ENCODE data around the gene VNN1. TPM values are rescaled to one million over a fixed set of nuclear protein-coding genes. Genes with fewer than 3 reads are reported as not detected.

VNN1 gene
- polyA plus RNA-seq, 1 donor from 2014 or later: not detected

DNA sequence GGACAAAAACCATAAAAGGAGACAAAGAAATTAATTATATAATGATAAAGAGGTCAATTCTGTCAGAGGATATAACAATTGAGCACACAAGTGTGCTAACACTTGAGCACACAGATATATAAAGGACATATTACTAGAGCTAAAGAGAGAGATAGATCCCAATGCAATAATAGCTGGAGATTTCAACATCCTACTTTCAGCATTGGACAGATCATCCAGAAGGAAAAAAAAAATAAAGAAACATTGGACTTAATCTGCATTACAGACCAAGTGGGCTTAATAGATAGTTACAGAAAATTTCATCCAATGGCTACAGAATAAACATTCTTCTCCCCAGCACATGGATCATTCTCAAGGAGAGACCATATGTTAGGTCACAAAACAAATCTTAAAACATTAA, 9.9 kb downstream of the VNN1 start:
- no peaks in the 10 kb centered on the region for H3K9me3 ChIP-seq (ENCODE audit: low read length)
- no peaks in the 10 kb centered on the region for H3K36me3 ChIP-seq (ENCODE audit: insufficient read depth, low read length)
- no peaks in the 10 kb centered on the region for H4K20me1 ChIP-seq (ENCODE audit: insufficient read depth)
- no peaks in the 10 kb centered on the region for H3K9me2 ChIP-seq (ENCODE audit: insufficient read depth, low read length)
- H3K9ac ChIP-seq (ENCODE audit: low read length): no peak overlapping the region
- no peak overlapping the region for H3K4me3 ChIP-seq (ENCODE audit: low read length)
- no peaks in the 10 kb centered on the region for H3K79me2 ChIP-seq (replicated peaks; ENCODE audit: insufficient read depth, low read length)
- H3K4me2 ChIP-seq (ENCODE audit: low read length): no peak overlapping the region
- no peaks in the 10 kb centered on the region for H3K27me3 ChIP-seq (ENCODE audit: insufficient read depth, low read depth, low read length)
- no peak overlapping the region for H3K27ac ChIP-seq (ENCODE audit: low read length)
- H2AFZ ChIP-seq (ENCODE audit: low read depth, low read length): no peak overlapping the region
- TF ChIP-seq MXI1 (conservative IDR thresholded peaks at IDR 0.05; ENCODE audit: poor library complexity, severe bottlenecking) (no peak), RAD21 (conservative IDR thresholded peaks at IDR 0.05) (no peak), POLR2AphosphoS5 (IDR thresholded peaks at IDR 0.05) (no peak), EP300 (conservative IDR thresholded peaks at IDR 0.05; ENCODE audit: poor library complexity, severe bottlenecking) (no peak), EZH2 (IDR thresholded peaks at IDR 0.05; ENCODE audit: borderline replicate concordance, insufficient read depth, low read length, poor library complexity, severe bottlenecking) (no peak), TAF1 (IDR thresholded peaks at IDR 0.05; ENCODE audit: low read depth) (no peak), SMC3 (conservative IDR thresholded peaks at IDR 0.05; ENCODE audit: poor library complexity) (no peak)
- TF ChIP-seq, protein P1, sequence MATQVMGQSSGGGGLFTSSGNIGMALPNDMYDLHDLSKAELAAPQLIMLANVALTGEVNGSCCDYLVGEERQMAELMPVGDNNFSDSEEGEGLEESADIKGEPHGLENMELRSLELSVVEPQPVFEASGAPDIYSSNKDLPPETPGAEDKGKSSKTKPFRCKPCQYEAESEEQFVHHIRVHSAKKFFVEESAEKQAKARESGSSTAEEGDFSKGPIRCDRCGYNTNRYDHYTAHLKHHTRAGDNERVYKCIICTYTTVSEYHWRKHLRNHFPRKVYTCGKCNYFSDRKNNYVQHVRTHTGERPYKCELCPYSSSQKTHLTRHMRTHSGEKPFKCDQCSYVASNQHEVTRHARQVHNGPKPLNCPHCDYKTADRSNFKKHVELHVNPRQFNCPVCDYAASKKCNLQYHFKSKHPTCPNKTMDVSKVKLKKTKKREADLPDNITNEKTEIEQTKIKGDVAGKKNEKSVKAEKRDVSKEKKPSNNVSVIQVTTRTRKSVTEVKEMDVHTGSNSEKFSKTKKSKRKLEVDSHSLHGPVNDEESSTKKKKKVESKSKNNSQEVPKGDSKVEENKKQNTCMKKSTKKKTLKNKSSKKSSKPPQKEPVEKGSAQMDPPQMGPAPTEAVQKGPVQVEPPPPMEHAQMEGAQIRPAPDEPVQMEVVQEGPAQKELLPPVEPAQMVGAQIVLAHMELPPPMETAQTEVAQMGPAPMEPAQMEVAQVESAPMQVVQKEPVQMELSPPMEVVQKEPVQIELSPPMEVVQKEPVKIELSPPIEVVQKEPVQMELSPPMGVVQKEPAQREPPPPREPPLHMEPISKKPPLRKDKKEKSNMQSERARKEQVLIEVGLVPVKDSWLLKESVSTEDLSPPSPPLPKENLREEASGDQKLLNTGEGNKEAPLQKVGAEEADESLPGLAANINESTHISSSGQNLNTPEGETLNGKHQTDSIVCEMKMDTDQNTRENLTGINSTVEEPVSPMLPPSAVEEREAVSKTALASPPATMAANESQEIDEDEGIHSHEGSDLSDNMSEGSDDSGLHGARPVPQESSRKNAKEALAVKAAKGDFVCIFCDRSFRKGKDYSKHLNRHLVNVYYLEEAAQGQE (IDR thresholded peaks at IDR 0.05; ENCODE audit: borderline replicate concordance): no peak
- TF ChIP-seq, protein P2, sequence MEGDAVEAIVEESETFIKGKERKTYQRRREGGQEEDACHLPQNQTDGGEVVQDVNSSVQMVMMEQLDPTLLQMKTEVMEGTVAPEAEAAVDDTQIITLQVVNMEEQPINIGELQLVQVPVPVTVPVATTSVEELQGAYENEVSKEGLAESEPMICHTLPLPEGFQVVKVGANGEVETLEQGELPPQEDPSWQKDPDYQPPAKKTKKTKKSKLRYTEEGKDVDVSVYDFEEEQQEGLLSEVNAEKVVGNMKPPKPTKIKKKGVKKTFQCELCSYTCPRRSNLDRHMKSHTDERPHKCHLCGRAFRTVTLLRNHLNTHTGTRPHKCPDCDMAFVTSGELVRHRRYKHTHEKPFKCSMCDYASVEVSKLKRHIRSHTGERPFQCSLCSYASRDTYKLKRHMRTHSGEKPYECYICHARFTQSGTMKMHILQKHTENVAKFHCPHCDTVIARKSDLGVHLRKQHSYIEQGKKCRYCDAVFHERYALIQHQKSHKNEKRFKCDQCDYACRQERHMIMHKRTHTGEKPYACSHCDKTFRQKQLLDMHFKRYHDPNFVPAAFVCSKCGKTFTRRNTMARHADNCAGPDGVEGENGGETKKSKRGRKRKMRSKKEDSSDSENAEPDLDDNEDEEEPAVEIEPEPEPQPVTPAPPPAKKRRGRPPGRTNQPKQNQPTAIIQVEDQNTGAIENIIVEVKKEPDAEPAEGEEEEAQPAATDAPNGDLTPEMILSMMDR (IDR thresholded peaks at IDR 0.05; ENCODE audit: poor library complexity, severe bottlenecking): no peak
- H3F3A ChIP-seq (ENCODE audit: insufficient read depth, low read length, poor library complexity, severe bottlenecking): no peaks in the 10 kb centered on the region

GRCh38 chr6:132698608-132699007, 15.2 kb downstream of the VNN1 start:
- TF ChIP-seq, protein P2 (IDR thresholded peaks at IDR 0.05; ENCODE audit: poor library complexity, severe bottlenecking): no peak
- TF ChIP-seq TAF1 (IDR thresholded peaks at IDR 0.05; ENCODE audit: low read depth) (no peak), RAD21 (conservative IDR thresholded peaks at IDR 0.05) (no peak), EP300 (conservative IDR thresholded peaks at IDR 0.05; ENCODE audit: poor library complexity, severe bottlenecking) (no peak), SMC3 (conservative IDR thresholded peaks at IDR 0.05; ENCODE audit: poor library complexity) (no peak), MXI1 (conservative IDR thresholded peaks at IDR 0.05; ENCODE audit: poor library complexity, severe bottlenecking) (no peak), EZH2 (IDR thresholded peaks at IDR 0.05; ENCODE audit: borderline replicate concordance, insufficient read depth, low read length, poor library complexity, severe bottlenecking) (no peak), POLR2AphosphoS5 (IDR thresholded peaks at IDR 0.05) (no peak)
- TF ChIP-seq, protein P1 (IDR thresholded peaks at IDR 0.05; ENCODE audit: borderline replicate concordance): no peak
- Histone ChIP-seq H3K4me2 (ENCODE audit: low read length) (no peak overlapping the region), H3K27me3 (ENCODE audit: insufficient read depth, low read depth, low read length) (no peaks in the 10 kb centered on the region), H3K27ac (ENCODE audit: low read length) (no peak overlapping the region), H3K9me2 (ENCODE audit: insufficient read depth, low read length) (no peaks in the 10 kb centered on the region), H4K20me1 (ENCODE audit: insufficient read depth) (no peaks in the 10 kb centered on the region), H3K9me3 (ENCODE audit: low read length) (no peaks in the 10 kb centered on the region), H3K9ac (ENCODE audit: low read length) (no peak overlapping the region), H3K4me3 (ENCODE audit: low read length) (no peak overlapping the region), H2AFZ (ENCODE audit: low read depth, low read length) (no peak overlapping the region), H3K36me3 (ENCODE audit: insufficient read depth, low read length) (no peaks in the 10 kb centered on the region), H3F3A (ENCODE audit: insufficient read depth, low read length, poor library complexity, severe bottlenecking) (no peaks in the 10 kb centered on the region), H3K79me2 (replicated peaks; ENCODE audit: insufficient read depth, low read length) (no peaks in the 10 kb centered on the region)
